Gastroesophageal sphincter (tissue), 3 donors: Measurements from ENCODE around the gene OPCML.

Source experiments
- CTCF ChIP-seq, 4 experiments: fragments of 200-600 bp in 2 of 4; fragments of 450-650 bp in 2 of 4; sonication (generic) in 1 of 4; IDR thresholded peaks; one replicate each; pipeline ENCODE4 v1.5.1; 2017 to 2019; ENCODE audit warnings: antibody characterized with exemption in 4 of 4, mild to moderate bottlenecking in 2 of 4, moderate library complexity in 2 of 4
- EP300 ChIP-seq: sonication (generic); formaldehyde crosslinking; IDR thresholded peaks from one replicate; pipeline ENCODE4 v1.6.1; 2017; ENCODE audit warnings: antibody characterized with exemption, mild to moderate bottlenecking
- POLR2A ChIP-seq, 2 donors: fragments of 450-650 bp; IDR thresholded peaks; one replicate each; pipeline ENCODE4 v1.6.1; 2017; ENCODE audit warnings: antibody characterized with exemption in 2 of 2, mild to moderate bottlenecking in 2 of 2, moderate library complexity in 1 of 2

DNA sequence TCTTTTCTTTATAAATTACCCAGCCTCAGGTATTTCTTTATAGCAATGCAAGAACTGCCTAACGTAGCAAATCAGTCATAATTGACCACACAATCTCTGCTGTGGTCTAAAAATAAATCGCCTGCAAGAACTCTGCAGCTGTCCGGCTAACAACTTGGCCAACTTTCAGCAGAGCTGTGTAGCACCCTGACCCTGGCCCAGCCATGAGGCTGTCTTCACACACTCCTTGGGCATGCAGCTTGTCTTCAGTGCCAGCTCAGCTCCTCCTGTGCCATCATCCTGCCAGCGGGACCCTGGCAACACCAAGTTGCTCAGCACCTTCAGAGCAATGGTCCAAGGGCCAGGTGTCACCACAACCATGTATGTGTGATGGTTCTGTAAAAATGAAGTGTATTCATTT lies 355.6 kb downstream of the OPCML start:
- TF ChIP-seq POLR2A (IDR thresholded peaks at IDR 0.05) (no peak), CTCF (IDR thresholded peaks at IDR 0.05) (no peak), EP300 (no peak)
